ENCODE measurements around the gene TGFBR3.

Gene TGFBR3

GRCh38 chr1:91916811-91917460 is 31.0 kb upstream of the TGFBR3 start:
- no peak for TF ChIP-seq CTCF (IDR thresholded peaks at IDR 0.05; ENCODE audit: low read depth, low read length)

GRCh38 chr1:91916046-91916445 is 30.1 kb upstream of the TGFBR3 start:
- TF ChIP-seq CTCF (IDR thresholded peaks at IDR 0.05; ENCODE audit: low read depth, low read length): no peak
- no peak for DNase-seq (ENCODE audit: extremely low read depth, low read depth)

More at GRCh38 chr1:91916811-91917460, 31.0 kb upstream of the TGFBR3 start:
- DNase-seq (ENCODE audit: extremely low read depth, low read depth): no peak

GRCh38 chr1:91913018-91913417 is 27.1 kb upstream of the TGFBR3 start:
- no peak for DNase-seq (ENCODE audit: extremely low read depth, low read depth)
- no peak for TF ChIP-seq CTCF (IDR thresholded peaks at IDR 0.05; ENCODE audit: low read depth, low read length)

GRCh38 chr1:91912266-91912665 is 26.3 kb upstream of the TGFBR3 start:
- TF ChIP-seq CTCF (IDR thresholded peaks at IDR 0.05; ENCODE audit: low read depth, low read length): no peak
- DNase-seq (ENCODE audit: extremely low read depth, low read depth): no peak

GRCh38 chr1:91901231-91901630 is 15.3 kb upstream of the TGFBR3 start:
- no peak for DNase-seq (ENCODE audit: extremely low read depth, low read depth)
- TF ChIP-seq CTCF (IDR thresholded peaks at IDR 0.05; ENCODE audit: low read depth, low read length): no peak

- DNase-seq (ENCODE audit: extremely low read depth, low read depth): peak; percentile 72
- no peak for TF ChIP-seq CTCF (IDR thresholded peaks at IDR 0.05; ENCODE audit: low read depth, low read length)
These were observed 14.6 kb upstream of the TGFBR3 start for GRCh38 chr1:91900562-91900961.

GRCh38 chr1:91897016-91897415 is 11.1 kb upstream of the TGFBR3 start:
- no peak for DNase-seq (ENCODE audit: extremely low read depth, low read depth)
- no peak for TF ChIP-seq CTCF (IDR thresholded peaks at IDR 0.05; ENCODE audit: low read depth, low read length)
